ENCODE results near the gene UQCRC1.

GRCh38 chr3:48648188-48648850 is 38.9 kb upstream of the UQCRC1 start:
- TF ChIP-seq TCF12 (IDR thresholded peaks at IDR 0.05; ENCODE audit: low read depth) (no peak), CEBPB (IDR thresholded peaks at IDR 0.05) (no peak), FOXM1 (IDR thresholded peaks at IDR 0.05; ENCODE audit: borderline replicate concordance, low read depth) (no peak), YY1 (IDR thresholded peaks at IDR 0.05; ENCODE audit: low read depth) (no peak), CREB1 (IDR thresholded peaks at IDR 0.05; ENCODE audit: low read depth) (no peak), EP300 (IDR thresholded peaks at IDR 0.05; ENCODE audit: borderline replicate concordance) (no peak), RAD21 (IDR thresholded peaks at IDR 0.05; ENCODE audit: low read depth) (no peak), TAF1 (IDR thresholded peaks at IDR 0.05; ENCODE audit: low read depth) (no peak)

All from Ishikawa (cell line).